ENCODE data around the gene RPS27L. TPM values are rescaled to one million over a fixed set of nuclear protein-coding genes. Genes with fewer than 3 reads are reported as not detected.
"Not testable (repeated sequence)": the region's sequence is repeated elsewhere in the genome, so short reads cannot be mapped to it uniquely, and the experiment has no call there.

The RPS27L gene
- total and polyA plus RNA-seq, 7 experiments from 2014 or later = 38.7 to 248 (median 111) TPM

DNA sequence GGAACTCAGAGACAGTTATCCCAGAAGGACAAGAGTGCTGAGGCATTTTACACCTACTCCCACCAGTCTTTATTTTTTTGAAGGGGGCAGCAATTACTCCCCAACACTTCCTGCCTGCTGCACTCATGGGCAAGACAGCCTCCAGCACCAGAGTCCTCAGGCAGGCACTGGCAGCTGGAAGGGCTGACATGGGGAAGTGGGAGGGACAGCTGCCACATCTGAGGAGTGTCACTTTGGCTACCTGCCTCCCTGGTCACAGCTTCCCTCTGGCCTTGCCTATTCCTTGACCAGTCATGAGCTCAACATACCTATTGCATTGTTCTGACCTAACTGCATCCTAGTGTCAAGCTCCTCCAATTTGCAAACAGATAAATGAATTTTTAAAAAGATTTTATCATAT is 45.8 kb downstream of the RPS27L start:
- ATAC-seq (no peak), DNase-seq (no peak)
- no peaks in the 10 kb centered on the region for H3K9me3 ChIP-seq (ENCODE audit: control insufficient read depth in 2 of 3, low read length in 3 of 3)
- Mint-ChIP-seq H3K4me1 (no peaks in the 10 kb centered on the region), H3K36me3 (no peaks in the 10 kb centered on the region), H3K27ac (no peak overlapping the region), H3K4me3 (no peak overlapping the region), H3K9me3 (no peaks in the 10 kb centered on the region), H3K27me3 (peaks cover 0 to 19% (median 0%) of the 10 kb centered on the region in 5 donors)
- H3K4me3 ChIP-seq (ENCODE audit: low read length) = no peak overlapping the region
- CTCF ChIA-PET = no interaction called here
- H3K36me3 ChIP-seq (ENCODE audit: control insufficient read depth in 2 of 3, insufficient read depth in 3 of 3, low read length in 3 of 3) = no peaks in the 10 kb centered on the region
- H3K27me3 ChIP-seq (ENCODE audit: control insufficient read depth in 2 of 2, insufficient read depth in 2 of 2, low read length in 2 of 2) = no peaks in the 10 kb centered on the region
- POLR2A ChIA-PET = interaction anchor here (0.5 kb wide), 1 partner anchor 1930 kb away, joined by 3 read pairs; no protein-coding TSS in a partner anchor
- H3K27ac ChIP-seq (ENCODE audit: low read depth, low read length) = no peak overlapping the region
- no peaks in the 10 kb centered on the region for H3K4me1 ChIP-seq (ENCODE audit: control insufficient read depth in 2 of 2, insufficient read depth in 2 of 2, low read length in 2 of 2)
- intact Hi-C loops (cut with micrococcal nuclease) = no loop called here

DNA sequence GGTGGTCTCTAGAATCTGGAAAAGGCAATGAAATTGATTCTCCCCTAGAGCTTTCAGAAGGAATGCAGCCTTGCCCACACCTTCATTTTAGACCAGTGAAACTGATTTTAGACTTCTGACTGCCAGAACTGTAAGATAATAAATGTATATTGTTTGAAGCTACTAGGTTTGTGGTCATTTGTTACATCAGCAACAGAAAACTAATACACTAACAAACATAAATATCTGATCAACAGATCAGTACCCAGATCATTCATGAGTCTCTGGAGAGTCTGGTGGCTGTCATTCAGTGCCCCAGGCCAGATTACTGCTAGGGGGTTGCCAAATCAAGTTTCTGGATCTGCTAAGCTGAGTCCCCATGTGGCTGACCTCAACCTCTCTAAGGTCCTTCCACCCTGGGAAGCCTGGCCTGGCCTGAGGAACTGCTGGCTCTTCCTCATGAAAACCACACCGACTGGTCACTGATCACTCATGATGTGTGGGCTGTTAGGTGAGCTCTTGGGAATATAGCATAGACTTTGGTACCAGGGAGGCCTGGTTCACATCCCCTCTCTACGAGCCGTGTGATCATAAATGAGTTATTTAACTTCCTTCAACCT is 46.8 kb downstream of the RPS27L start:
- H3K9me3 ChIP-seq (ENCODE audit: control insufficient read depth in 2 of 3, low read length in 3 of 3) = no peaks in the 10 kb centered on the region
- DNase-seq = no peak
- CTCF ChIA-PET = interaction anchor here (0.8 kb wide), 1 partner anchor 10 kb away, joined by 3 read pairs; no protein-coding TSS in a partner anchor
- H3K27ac ChIP-seq (ENCODE audit: low read depth, low read length) = no peak overlapping the region
- intact Hi-C loops (cut with micrococcal nuclease) = no loop called here
- H3K36me3 ChIP-seq (ENCODE audit: control insufficient read depth in 2 of 3, insufficient read depth in 3 of 3, low read length in 3 of 3) = no peaks in the 10 kb centered on the region
- Mint-ChIP-seq H3K9me3 (no peaks in the 10 kb centered on the region), H3K36me3 (no peaks in the 10 kb centered on the region), H3K4me3 (no peak overlapping the region), H3K4me1 (peaks cover 0 to 2% (median 0%) of the 10 kb centered on the region in 7 donors), H3K27ac (no peak overlapping the region), H3K27me3 (peaks cover 3 to 19% (median 4%) of the 10 kb centered on the region in 5 donors)
- H3K4me3 ChIP-seq (ENCODE audit: low read length) = no peak overlapping the region
- ATAC-seq = no peak
- H3K27me3 ChIP-seq (ENCODE audit: control insufficient read depth in 2 of 2, insufficient read depth in 2 of 2, low read length in 2 of 2) = no peaks in the 10 kb centered on the region
- H3K4me1 ChIP-seq (ENCODE audit: control insufficient read depth in 2 of 2, insufficient read depth in 2 of 2, low read length in 2 of 2) = no peaks in the 10 kb centered on the region
- POLR2A ChIA-PET = interaction anchor here (0.8 kb wide), 1 partner anchor 41 kb away, joined by 3 read pairs; no protein-coding TSS in a partner anchor

- no peaks in the 10 kb centered on the region for H3K27me3 ChIP-seq (ENCODE audit: control insufficient read depth in 2 of 2, insufficient read depth in 2 of 2, low read length in 2 of 2)
- intact Hi-C loops (cut with micrococcal nuclease) = no loop called here
- H3K27ac ChIP-seq (ENCODE audit: low read depth, low read length) = no peak overlapping the region
- no peaks in the 10 kb centered on the region for H3K9me3 ChIP-seq (ENCODE audit: control insufficient read depth in 2 of 3, low read length in 3 of 3)
- no peaks in the 10 kb centered on the region for H3K4me1 ChIP-seq (ENCODE audit: control insufficient read depth in 2 of 2, insufficient read depth in 2 of 2, low read length in 2 of 2)
- Mint-ChIP-seq H3K27me3 (peaks cover 4 to 22% (median 5%) of the 10 kb centered on the region in 5 donors), H3K4me3 (no peak overlapping the region), H3K9me3 (peaks cover 0 to 2% (median 0%) of the 10 kb centered on the region in 11 donors), H3K36me3 (no peaks in the 10 kb centered on the region), H3K4me1 (peaks cover 0 to 2% (median 0%) of the 10 kb centered on the region in 7 donors), H3K27ac (no peak overlapping the region)
- DNase-seq (no peak), ATAC-seq (no peak)
- CTCF ChIA-PET = no interaction called here
- no peak overlapping the region for H3K4me3 ChIP-seq (ENCODE audit: low read length)
- POLR2A ChIA-PET = no interaction called here
- H3K36me3 ChIP-seq (ENCODE audit: control insufficient read depth in 2 of 3, insufficient read depth in 3 of 3, low read length in 3 of 3) = no peaks in the 10 kb centered on the region
These were observed 47.4 kb downstream of the RPS27L start for GRCh38 chr15:63109920-63110319.

DNA sequence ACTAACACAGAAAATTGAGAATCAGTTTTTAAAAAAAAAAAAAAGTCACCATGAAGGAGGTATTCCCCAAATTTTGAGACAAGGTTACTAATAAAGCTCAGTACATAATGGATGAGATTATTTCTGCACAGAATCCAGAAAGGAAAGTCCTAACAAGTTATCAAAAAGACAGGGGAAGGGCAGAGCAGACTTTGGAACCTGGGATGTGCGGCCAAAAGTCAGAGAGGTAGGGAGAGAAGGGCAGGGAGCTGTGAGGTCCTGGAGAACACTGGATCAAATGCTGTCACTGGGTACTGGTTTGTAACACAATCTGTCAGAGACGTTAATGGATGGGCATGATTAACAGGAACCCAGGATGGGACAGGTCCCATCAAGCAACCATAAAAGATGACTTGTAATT is 47.8 kb downstream of the RPS27L start:
- Histone ChIP-seq H3K4me1 (ENCODE audit: control insufficient read depth in 2 of 2, insufficient read depth in 2 of 2, low read length in 2 of 2) (no peaks in the 10 kb centered on the region), H3K27ac (ENCODE audit: low read depth, low read length) (no peak overlapping the region), H3K36me3 (ENCODE audit: control insufficient read depth in 2 of 3, insufficient read depth in 3 of 3, low read length in 3 of 3) (no peaks in the 10 kb centered on the region), H3K27me3 (ENCODE audit: control insufficient read depth in 2 of 2, insufficient read depth in 2 of 2, low read length in 2 of 2) (no peaks in the 10 kb centered on the region), H3K4me3 (ENCODE audit: low read length) (no peak overlapping the region), H3K9me3 (ENCODE audit: control insufficient read depth in 2 of 3, low read length in 3 of 3) (no peaks in the 10 kb centered on the region)
- Mint-ChIP-seq H3K4me1 (peaks cover 0 to 2% (median 0%) of the 10 kb centered on the region in 7 donors), H3K36me3 (no peaks in the 10 kb centered on the region), H3K27ac (no peak overlapping the region), H3K27me3 (peaks cover 4 to 23% (median 5%) of the 10 kb centered on the region in 5 donors), H3K9me3 (peaks cover 0 to 3% (median 0%) of the 10 kb centered on the region in 11 donors), H3K4me3 (no peak overlapping the region)
- intact Hi-C loops (cut with micrococcal nuclease) = no loop called here
- ChIA-PET CTCF (no interaction called here), POLR2A (no interaction called here)
- ATAC-seq (no peak), DNase-seq (no peak)

GRCh38 chr15:63107895-63108546 is 49.3 kb downstream of the RPS27L start:
- POLR2A ChIA-PET = no interaction called here
- Mint-ChIP-seq H3K4me3 (no peak overlapping the region), H3K4me1 (peaks cover 0 to 2% (median 0%) of the 10 kb centered on the region in 7 donors), H3K27me3 (peaks cover 4 to 34% (median 5%) of the 10 kb centered on the region in 5 donors), H3K36me3 (no peaks in the 10 kb centered on the region), H3K27ac (no peak overlapping the region), H3K9me3 (peaks cover 0 to 3% (median 0%) of the 10 kb centered on the region in 11 donors)
- intact Hi-C loops (cut with micrococcal nuclease) = no loop called here
- Histone ChIP-seq H3K27ac (ENCODE audit: low read depth, low read length) (no peak overlapping the region), H3K4me3 (ENCODE audit: low read length) (no peak overlapping the region), H3K4me1 (ENCODE audit: control insufficient read depth in 2 of 2, insufficient read depth in 2 of 2, low read length in 2 of 2) (no peaks in the 10 kb centered on the region), H3K36me3 (ENCODE audit: control insufficient read depth in 2 of 3, insufficient read depth in 3 of 3, low read length in 3 of 3) (no peaks in the 10 kb centered on the region), H3K27me3 (ENCODE audit: control insufficient read depth in 2 of 2, insufficient read depth in 2 of 2, low read length in 2 of 2) (no peaks in the 10 kb centered on the region), H3K9me3 (ENCODE audit: control insufficient read depth in 2 of 3, low read length in 3 of 3) (no peaks in the 10 kb centered on the region)
- ATAC-seq (no peak), DNase-seq (no peak)
- CTCF ChIA-PET = no interaction called here

GRCh38 chr15:63105354-63105753 is 51.9 kb downstream of the RPS27L start:
- H3K4me3 Mint-ChIP-seq; H3K9me3 Mint-ChIP-seq; H3K4me1 Mint-ChIP-seq; DNase-seq; H3K27me3 ChIP-seq (ENCODE audit: control insufficient read depth in 2 of 2, insufficient read depth in 2 of 2, low read length in 2 of 2); H3K27ac Mint-ChIP-seq; POLR2A ChIA-PET; ATAC-seq; H3K9me3 ChIP-seq (ENCODE audit: control insufficient read depth in 2 of 3, low read length in 3 of 3); H3K27ac ChIP-seq (ENCODE audit: low read depth, low read length); H3K4me3 ChIP-seq (ENCODE audit: low read length); H3K36me3 Mint-ChIP-seq; H3K36me3 ChIP-seq (ENCODE audit: control insufficient read depth in 2 of 3, insufficient read depth in 3 of 3, low read length in 3 of 3); H3K4me1 ChIP-seq (ENCODE audit: control insufficient read depth in 2 of 2, insufficient read depth in 2 of 2, low read length in 2 of 2); CTCF ChIA-PET; intact Hi-C loops (cut with micrococcal nuclease): not testable (repeated sequence)
- H3K27me3 Mint-ChIP-seq = peaks cover 4 to 27% (median 5%) of the 10 kb centered on the region in 5 donors

DNA sequence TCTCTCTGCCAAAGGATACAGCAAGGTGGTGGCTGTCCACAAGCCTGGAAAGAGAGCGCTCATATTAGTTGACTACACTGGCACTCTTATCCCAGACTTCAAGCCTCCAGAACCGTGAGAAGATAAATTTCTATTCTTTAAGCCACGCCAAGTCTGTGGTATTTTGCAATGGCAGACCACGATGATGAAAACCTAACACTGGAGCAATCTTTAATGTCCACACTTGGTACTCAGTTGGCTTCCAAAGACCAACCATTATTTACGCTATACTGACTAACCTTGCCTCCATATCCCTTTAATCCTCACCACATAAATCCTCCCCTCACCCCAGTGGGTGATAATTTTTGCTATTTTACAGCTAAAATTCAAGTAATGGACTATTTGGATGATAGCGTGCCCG is 52.5 kb downstream of the RPS27L start:
- CTCF ChIA-PET = no interaction called here
- Histone ChIP-seq H3K36me3 (ENCODE audit: control insufficient read depth in 2 of 3, insufficient read depth in 3 of 3, low read length in 3 of 3) (no peaks in the 10 kb centered on the region), H3K27me3 (ENCODE audit: control insufficient read depth in 2 of 2, insufficient read depth in 2 of 2, low read length in 2 of 2) (no peaks in the 10 kb centered on the region), H3K9me3 (ENCODE audit: control insufficient read depth in 2 of 3, low read length in 3 of 3) (no peaks in the 10 kb centered on the region), H3K27ac (ENCODE audit: low read depth, low read length) (no peak overlapping the region), H3K4me3 (ENCODE audit: low read length) (no peak overlapping the region), H3K4me1 (ENCODE audit: control insufficient read depth in 2 of 2, insufficient read depth in 2 of 2, low read length in 2 of 2) (no peaks in the 10 kb centered on the region)
- peaks cover 0 to 2% (median 0%) of the 10 kb centered on the region in 7 donors for H3K4me1 Mint-ChIP-seq
- H3K9me3 Mint-ChIP-seq = peaks cover 0 to 3% (median 0%) of the 10 kb centered on the region in 11 donors
- intact Hi-C loops (cut with micrococcal nuclease) = no loop called here
- no peak for DNase-seq
- POLR2A ChIA-PET = no interaction called here
- H3K4me3 Mint-ChIP-seq = no peak overlapping the region
- H3K36me3 Mint-ChIP-seq = no peaks in the 10 kb centered on the region
- peaks cover 4 to 25% (median 5%) of the 10 kb centered on the region in 5 donors for H3K27me3 Mint-ChIP-seq
- no peak for ATAC-seq
- H3K27ac Mint-ChIP-seq = no peak overlapping the region

All from naive thymus-derived CD4-positive, alpha-beta T cell (primary cell).